NCI-H1436 treated with DMSO at 0.1 percent for 48 hours (cell line): ENCODE data around the gene GPR82.
"Not testable (repeated sequence)": the region's sequence is repeated elsewhere in the genome, so short reads cannot be mapped to it uniquely, and the experiment has no call there.

Source experiments
- DNase-seq: peaks from one replicate; lab custom pipeline; 2025; lab: John Stamatoyannopoulos, UW

The GPR82 gene, protein sequence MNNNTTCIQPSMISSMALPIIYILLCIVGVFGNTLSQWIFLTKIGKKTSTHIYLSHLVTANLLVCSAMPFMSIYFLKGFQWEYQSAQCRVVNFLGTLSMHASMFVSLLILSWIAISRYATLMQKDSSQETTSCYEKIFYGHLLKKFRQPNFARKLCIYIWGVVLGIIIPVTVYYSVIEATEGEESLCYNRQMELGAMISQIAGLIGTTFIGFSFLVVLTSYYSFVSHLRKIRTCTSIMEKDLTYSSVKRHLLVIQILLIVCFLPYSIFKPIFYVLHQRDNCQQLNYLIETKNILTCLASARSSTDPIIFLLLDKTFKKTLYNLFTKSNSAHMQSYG

DNA sequence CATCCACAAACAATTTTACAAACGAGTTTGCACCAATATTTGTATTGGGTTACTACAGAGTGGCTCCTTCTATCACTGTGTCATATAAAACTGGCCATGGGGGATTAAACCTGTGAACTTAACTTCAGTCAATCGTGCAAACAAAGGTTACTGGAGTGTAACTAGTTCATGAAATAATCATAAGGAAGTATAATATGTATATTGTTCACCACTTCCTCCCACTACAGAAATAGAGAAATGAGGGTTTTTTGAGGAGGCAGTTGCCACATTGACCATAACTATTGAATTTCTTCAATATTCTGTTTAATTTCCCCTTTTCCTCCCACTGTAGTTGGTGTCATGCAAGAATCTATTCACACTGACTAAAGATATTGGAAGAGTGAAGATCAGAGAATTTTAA is at the start of gene GPR82:
Gene GPR82 (plus strand): TSS at position 356 of the 400 bp plus-strand sequence. CDS start 2,846 bp downstream, outside the sequence.
- DNase-seq: no peak

DNA sequence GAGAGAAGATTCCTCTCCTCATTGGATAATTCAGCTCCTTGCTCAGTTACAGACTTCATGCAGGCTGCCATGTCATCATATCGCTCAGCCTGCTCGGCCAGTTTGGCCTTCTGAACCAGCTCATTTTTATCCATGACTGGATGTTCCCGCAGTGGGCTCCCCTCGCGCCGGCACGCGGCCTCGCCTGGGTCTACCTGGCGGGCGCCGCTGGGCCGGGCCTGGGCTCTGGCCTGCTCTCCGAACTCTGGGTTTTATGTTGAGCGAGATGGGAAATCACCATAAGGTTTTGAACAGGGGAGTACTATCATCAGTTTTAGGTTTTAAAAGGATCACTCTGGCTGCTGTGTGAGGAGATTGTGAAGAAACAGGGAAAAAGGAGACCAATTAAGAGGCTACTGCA is 47.6 kb upstream of the GPR82 start:
- DNase-seq: not testable (repeated sequence)

DNA sequence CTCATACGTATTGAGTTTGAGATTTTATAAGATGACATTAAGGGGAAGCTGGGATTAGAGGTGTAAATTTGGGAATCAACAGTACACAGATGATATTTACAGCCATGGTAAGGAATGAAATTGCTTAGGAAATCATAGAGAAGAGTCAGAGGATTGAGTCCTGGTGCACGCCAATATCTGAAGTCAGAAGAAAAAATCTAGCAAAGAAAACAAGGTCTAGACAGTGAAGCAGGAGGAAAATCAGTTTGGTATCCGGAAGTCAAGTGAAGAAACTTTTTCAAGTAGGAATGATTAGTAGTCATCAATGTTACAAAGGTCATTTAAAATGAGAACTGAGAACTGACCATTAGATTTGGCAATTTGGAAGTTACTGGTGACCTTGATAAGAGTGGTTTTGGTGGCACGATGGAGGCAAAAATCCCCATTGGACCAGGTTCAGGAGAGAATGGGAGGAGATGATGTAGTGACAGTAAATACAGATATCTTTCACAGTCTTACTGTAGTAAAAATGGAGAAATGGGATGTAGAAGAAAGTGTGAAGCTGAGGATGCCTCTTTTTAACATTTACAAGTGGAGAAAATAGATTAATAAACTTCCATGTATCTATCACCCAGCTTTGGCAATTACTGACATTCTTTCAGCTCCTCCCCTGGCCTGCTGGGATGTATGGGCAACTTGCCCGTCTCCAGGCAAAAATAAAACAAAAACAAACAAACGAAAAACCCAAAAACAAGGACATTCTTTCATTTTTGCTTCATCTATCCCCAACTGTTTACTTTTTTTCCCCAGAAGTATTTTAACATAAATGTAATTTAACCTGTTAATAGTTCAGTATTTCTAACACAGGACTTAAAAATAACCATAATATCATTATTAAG is 46.6 kb upstream of the GPR82 start:
- DNase-seq: no peak

DNA sequence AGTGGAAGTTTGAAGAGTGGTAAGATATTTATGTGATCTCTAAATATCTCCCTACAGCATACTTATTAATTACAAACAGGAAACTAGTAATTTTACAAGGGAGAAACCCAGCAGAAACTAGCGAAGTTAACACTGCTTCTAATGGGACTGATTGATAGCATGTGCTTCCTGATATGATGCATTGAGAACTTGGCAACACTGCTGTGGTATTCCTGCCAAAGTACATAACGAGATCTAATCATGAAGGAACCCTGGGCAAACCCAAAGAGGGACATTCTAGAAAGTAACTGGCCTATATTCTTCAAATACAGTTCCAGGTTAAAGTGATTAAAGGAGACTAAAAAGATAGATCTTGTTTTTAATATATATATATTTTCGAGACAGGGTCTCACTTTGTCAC is 39.8 kb upstream of the GPR82 start:
- no peak for DNase-seq

DNA sequence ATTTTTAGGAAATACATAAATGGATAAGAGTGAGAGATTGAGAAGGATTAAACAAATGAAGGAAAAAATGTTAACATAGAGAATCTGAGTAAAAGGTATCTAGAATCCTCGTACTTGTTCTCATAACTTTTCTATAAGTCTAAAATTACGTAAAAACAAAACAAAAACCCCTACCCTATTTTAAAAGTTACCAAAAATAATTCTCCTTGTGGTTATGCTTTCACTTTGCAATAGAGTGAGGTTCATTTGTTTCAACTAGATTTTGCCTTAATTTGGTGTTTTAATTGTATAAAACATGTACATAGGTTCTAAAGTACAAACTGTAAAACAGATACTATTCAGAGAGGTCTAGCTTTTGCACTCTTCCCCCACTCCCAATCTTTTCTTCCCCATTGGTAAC is 39.0 kb upstream of the GPR82 start:
- no peak for DNase-seq

DNA sequence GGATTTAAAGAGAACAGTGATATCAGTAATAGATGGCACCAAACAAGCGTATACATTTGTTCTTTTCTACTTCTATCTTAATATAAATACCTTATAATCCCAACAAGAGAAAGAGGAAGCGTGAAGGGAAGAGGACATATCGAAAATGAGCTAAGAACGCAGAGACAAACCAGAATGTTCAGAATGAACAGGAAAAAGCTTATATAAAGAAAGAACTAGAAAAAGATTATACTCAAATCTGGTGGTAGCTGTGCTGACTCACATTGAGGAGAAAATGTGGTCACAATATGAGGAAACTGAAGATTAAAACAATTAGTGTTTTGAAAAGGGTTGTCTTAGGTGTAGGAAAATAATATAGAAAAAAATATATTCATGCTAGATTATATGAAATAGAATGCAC is 37.2 kb upstream of the GPR82 start:
- no peak for DNase-seq

DNA sequence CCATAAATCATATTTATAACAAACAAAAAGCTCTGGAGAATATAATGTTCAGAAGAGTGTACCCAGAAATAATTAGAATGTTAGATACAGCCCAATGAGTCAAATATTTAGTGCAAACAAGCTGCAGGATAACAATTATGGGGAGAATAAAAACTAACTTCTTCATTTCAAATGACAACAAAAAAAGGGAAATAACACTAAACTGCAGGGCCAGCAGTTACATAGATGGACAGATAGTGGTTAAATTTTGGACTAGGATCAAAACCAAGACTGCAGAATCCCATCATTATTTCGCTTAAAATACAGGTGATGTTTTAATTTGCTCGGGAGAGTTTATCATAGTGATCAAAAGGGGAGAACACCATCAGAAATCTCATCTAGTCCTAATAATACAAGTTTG is 35.8 kb upstream of the GPR82 start:
- no peak for DNase-seq

DNA sequence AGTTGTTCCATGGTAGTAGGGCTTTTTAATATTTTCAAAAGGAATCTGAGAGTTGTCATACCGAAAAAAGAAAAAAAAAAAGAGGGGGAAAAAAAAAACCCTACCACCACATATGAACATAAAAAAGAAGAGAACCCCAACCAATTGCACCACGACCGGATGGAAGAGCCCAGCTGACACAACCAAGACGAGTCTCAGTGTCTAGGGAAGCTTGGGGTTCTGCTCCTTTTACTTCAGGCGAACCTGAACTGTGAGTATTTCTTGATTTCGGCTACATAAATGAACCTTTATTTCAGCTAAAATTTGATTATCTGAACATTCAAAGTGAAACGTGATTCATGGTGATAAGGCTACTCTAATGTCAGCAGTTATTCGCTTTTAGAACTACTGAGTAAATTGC is 35.1 kb upstream of the GPR82 start, which contains the start of gene GPR34:
Gene GPR34 (plus strand): TSS at position 139 of the 400 bp plus-strand sequence. CDS start 6,661 bp downstream, outside the sequence.
- DNase-seq: no peak

DNA sequence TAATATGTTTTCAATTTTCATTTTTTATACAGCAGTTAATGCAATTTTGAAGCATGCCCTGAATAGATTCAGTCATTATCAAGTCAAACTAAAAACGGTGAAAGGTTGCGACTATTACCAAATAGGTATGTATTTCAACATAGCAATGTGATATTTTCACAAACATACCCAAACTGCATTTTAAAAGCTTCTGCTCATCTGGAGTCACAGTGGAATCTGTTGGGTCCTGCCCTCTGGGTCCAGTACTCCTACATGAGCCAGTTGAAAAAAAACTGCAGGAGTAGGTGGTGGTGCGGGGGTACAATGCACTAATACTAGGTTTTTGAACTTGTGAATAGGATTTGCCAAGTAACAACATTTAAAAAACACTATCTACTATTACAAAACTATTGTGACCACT is 34.3 kb upstream of the GPR82 start:
- no peak for DNase-seq

DNA sequence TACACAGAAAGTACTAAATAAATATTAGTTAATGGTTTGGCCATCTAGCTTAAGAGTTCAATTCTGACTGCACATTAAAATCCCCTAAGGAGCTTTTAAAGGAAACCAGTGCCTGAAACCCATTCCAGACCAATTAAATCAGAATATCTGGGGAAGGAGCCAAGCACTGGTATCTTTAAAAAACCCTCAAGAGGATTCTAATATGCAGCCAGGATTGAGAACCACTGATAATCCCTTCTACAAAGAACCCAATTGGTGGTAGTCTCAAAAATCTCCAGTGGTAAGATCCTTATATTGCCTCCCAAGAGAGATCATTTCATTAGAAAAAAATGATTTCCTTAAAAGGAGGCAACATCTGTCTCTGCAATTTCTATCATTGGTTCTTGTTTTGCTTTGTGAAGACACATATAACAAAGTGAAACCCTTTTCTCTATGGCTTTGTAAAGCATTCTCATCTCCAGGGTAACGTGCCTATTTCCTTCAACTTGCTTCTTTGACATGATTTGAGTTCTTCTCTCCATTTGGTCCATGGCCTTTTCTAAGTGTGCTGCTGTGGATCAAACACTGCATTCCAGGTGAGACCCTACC is 31.7 kb upstream of the GPR82 start:
- no peak for DNase-seq

DNA sequence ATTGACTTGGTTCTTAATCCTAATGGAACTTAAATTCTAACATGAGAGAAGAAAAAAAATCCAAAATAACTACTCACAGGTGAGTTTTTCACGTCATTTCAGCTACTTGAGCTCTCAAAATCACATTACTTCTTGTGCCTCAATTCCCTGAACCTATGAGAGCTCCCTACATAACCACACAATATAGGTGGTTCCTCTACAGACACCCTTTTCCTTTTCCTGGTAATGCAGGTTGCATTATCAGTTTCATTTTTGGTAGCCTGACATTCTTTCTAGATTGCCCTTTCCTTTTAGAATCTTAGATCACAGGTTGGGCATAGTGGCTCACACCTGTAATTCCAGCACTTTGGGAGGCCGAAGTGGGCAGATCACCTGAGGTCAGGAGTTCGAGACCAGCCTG is 31.0 kb upstream of the GPR82 start:
- no peak for DNase-seq

DNA sequence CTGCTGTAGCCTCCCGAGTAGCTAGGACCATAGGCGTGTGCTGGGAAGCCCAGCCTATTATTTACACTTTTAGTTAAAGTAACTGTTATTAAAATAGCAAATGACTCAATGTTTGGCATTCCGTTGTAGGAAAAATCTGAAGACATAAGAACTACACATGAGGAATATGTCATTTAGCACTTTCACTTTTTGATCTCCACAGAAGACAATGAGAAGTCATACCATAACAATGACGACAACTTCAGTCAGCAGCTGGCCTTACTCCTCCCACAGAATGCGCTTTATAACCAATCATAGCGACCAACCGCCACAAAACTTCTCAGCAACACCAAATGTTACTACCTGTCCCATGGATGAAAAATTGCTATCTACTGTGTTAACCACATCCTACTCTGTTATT is 28.6 kb upstream of the GPR82 start:
- DNase-seq: no peak

DNA sequence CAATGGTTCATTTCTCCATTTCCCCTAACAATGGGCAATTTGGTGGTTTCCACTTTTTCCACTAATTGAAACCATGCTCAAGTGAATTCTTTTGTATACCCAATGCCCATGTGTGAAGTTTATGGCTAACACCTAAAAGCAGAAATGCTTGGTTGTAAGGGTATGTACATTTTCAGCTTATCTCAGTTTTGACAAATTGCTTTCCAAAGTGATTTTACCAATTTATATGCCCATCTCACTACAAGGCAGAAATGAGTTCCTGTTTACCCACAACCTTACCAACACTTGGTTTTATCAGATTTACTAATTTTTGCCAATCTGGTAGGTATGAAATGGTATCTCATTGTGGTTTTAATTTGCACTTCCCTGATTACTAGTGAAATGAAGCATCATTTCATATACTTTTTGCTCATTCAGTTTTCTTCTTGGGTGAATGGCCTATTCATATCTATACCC is 20.4 kb upstream of the GPR82 start:
- DNase-seq: no peak

DNA sequence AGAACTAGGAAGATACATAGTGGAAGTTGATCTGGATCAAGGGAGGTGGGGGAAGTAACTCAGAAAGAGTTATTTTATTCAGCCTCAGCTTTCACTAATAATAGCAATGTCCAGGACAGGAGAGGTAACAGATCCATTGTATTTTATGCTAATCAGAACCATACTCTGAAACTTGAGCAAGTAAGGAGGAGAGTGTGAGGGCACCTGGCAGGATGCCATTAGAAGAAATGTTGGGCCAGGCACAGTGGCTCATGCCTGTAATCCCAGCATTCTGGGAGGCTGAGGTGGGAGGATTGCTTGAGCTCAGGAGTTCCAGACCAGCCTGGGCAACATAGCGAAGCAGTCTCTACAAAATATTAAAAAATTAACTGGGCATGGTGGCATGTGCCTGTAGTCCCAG is 18.9 kb upstream of the GPR82 start:
- DNase-seq: no peak

DNA sequence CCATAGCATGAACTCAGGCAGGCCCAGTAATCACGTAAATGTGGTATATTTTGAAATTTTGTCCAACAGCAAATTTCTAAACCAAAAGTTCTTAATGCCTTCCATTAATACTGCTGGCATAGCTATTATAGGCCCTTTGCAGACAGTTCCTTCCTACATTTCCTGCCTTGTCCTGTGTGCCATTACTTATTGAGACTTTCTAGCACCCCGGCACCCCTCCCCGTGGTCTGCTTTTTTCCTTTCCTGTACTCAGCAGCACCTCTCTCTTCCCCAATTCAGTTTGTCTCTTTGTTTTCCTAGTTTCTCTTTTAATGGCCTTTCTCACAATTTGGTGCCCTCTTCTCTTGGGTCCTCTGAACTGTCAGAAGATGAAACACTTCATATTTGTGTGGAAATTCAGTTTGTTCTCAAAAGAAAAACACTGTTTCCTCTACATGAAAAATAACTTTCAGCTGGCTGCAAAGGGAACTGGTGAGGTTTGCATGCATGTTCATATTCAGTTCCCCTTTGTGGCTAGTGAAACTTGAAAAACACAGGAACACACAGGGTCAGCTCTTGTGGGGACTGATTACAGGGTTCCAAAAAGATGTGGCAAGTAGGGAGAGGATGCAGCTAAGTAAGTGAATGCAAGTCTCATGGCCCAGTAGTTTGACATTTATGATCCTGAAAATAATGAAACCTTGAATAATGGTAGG is 18.2 kb upstream of the GPR82 start:
- DNase-seq: no peak

DNA sequence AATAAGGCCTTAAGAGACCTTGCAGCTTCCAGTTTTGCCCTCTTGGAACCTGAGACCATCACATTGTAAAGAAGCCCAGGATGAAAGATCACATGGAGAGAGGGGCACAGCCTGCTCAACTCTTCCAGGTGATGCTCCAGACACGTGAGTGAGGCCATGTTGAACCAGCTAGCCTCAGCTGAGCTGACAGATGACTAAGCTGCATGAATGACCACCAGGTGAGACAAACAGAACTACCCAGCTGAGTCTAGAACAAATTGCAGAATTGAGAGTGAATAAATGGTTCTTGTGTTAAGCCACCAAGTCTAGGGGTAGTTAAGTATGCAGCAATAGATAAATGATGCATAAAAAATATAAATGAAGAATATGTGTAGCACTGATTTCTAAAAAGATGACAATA is 16.8 kb upstream of the GPR82 start:
- DNase-seq: no peak

DNA sequence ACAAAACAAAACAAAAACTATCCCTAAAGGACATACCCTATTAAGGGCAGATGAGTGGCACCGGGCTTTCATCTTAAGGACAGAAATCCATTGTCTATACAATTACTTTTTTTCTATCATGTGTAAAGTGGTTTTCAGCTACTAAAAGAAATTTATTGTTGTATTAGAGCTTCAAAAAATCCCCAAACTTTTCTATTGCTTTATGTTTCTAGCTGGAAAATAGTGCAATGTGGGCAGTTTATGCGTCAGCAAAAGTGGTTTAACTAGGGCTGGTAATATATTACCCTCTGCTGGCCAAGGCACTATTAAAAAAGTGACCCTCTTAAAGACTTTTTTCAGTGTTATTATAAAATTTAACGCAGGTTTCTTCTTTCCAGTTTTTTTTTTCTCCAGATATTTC is 15.5 kb upstream of the GPR82 start:
- DNase-seq: no peak

DNA sequence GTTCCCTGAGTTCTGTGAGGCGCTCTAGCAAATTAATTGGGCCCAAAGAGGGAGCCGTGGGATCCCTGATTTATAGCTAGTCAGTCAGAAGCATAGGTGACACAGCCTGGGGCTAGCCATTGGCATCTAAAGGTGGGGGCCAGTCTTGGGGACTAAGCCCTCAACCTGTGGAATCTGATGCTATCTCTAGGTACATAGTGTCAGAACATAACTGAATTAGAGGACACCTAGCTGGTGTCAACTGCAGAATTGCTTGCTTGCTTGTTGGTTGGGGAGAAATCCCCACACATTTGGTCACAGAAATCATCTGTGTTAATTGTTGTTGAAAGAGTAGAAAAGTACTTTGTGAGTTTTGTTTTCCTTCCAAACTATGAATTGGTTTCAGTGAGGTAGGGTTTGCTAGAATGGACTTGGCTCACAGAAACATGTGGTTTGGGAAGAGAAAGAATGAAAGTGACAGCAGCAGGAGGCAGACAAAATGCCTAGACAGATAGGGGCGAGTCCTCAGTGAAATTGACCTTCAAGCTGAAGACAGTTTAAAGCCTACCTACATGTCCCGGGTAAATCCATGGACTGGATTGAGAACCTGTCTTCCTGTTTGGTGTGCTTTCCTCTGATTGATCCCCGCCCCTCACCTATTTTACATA is 12.8 kb upstream of the GPR82 start:
- DNase-seq: no peak

DNA sequence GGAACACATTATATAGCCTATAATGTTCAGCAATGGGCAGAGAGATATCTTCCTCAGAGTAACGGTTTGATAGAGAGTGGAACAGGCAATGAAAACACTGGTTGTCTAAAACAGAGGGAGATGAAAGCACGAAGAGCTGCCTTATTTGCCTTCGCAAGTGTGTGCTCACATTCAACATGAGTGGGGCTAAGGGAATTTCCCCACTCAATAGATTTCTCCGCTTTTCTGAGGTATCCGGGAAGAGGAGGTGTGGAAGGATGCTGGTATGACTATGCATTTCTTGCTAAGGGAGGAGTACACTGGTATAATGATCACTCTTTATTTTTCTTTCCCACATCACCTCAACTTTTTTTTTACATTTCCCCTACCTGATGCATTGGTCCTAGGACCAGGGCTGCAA is 7.8 kb upstream of the GPR82 start:
- no peak for DNase-seq

DNA sequence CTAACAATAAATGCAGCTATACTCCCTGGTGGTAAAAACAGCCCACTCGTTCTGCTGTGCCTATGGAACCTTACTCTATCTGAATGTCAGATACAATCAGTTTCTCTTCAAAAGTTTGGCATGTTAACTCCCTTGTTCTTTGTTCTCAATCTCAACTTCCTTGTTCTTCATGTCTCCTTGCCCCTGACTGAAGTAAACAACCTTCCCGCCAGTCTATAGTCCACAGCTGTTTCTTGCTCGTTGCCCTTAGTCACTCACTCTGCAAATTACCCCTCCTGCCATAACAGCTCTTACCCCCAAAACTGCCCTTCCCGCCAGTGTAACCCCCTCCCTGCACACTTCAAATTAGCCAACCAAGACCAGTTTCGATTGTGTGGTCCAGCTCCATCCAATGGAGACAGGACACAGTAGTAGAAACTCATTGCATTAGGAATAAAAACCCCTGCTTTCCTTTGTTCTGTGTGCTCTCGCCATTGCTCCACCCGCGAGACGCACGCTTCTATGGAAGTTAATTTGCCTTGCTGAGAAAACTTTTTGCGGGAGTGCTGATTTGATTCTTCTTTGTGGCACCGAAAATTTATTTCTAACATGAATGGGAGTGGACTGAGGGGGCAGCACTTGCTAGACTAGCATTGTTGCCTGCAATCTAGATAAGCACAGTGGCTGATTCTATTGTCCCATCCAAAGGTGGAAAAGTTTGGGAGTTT is 7.1 kb upstream of the GPR82 start:
- DNase-seq: no peak
